ENCODE data around the gene MAP3K5. TPM values are rescaled to one million over a fixed set of nuclear protein-coding genes. Genes with fewer than 3 reads are reported as not detected.
"Not testable (repeated sequence)": the region's sequence is repeated elsewhere in the genome, so short reads cannot be mapped to it uniquely, and the experiment has no call there.

MAP3K5 gene
- total RNA-seq, 1 donor from 2014 or later, result 31.2 TPM

DNA sequence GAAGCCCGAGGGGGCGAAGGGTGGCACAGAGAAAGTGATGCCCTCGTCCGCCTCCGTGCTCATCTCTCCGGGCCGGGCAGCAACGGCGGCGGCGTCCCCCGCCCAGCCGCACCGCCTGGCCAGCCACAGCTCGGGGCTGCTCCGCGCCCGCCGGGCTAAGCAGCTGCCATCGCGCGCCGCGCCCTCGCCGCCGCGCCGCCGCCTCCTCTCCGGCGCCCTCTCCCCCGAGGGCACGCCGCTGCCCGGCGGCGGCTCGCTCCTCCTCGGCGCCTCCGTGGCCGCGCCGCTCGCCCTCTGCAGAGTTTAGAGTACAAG is 225 bp downstream of the MAP3K5 start:
- DNase-seq (ENCODE audit: extremely low spot score in 2 of 2), result no peak
- intact Hi-C loops (cut with DNase I), result loop anchor here (2.0 to 10.0 kb wide), 2 partner anchors 147 to 207 kb away; no protein-coding TSS in a partner anchor
- Histone ChIP-seq H3K9me3 (no peaks in the 10 kb centered on the region), H3K4me3 (peak overlapping the region; percentile 91 to 96), H3K27ac (peak overlapping the region; percentile 94), H3K27me3 (no peaks in the 10 kb centered on the region), H3K4me1 (peaks cover 53% of the 10 kb centered on the region), H3K36me3 (no peaks in the 10 kb centered on the region)
- TF ChIP-seq POLR2AphosphoS5 (IDR thresholded peaks at IDR 0.05; ENCODE audit: insufficient read depth in 1 of 2, low read depth in 1 of 2) (no peak), POLR2A (IDR thresholded peaks at IDR 0.05) (peak in 1 of 2 donors; percentile 20)
- TF ChIP-seq, protein P1, sequence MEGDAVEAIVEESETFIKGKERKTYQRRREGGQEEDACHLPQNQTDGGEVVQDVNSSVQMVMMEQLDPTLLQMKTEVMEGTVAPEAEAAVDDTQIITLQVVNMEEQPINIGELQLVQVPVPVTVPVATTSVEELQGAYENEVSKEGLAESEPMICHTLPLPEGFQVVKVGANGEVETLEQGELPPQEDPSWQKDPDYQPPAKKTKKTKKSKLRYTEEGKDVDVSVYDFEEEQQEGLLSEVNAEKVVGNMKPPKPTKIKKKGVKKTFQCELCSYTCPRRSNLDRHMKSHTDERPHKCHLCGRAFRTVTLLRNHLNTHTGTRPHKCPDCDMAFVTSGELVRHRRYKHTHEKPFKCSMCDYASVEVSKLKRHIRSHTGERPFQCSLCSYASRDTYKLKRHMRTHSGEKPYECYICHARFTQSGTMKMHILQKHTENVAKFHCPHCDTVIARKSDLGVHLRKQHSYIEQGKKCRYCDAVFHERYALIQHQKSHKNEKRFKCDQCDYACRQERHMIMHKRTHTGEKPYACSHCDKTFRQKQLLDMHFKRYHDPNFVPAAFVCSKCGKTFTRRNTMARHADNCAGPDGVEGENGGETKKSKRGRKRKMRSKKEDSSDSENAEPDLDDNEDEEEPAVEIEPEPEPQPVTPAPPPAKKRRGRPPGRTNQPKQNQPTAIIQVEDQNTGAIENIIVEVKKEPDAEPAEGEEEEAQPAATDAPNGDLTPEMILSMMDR (IDR thresholded peaks at IDR 0.05), result no peak

DNA sequence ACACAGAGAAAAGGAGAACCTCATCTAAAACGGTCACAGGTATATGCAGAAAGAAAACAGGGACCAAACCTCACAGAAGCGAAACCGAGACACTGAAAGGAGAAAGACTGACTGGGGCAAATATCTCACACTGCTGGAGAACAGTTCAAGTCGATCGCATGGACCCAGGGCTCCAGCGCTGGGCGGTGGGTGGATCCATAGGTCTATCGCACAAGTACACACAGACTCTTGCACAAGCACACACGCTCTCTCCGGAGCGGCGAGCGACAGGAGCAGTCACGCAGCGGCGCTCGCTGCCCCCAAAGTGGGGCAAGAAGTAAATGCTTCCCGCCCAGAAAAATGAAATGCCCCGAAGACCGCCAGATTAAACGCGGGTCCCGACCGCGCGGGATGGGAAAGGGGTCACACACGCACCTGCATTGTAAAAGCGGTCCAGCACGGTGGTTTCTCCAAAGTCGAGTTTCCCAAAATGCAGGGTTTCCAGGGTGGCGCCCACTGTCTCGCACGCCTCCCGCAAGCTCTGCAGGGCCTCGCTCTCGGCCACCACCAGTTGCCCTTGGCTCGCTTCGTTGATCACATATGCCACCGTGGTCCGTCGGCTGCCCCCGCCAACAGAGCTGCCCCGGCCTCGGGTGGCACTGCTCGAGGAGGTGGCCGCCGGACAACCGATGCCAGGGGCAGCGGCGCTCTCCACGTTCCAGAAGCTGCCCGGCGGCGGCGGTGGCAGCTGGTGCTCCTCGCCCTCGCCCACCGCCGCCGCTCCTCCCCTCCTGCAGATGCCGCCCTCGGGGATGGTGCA is 782 bp downstream of the MAP3K5 start:
- Histone ChIP-seq H3K27me3 (no peaks in the 10 kb centered on the region), H3K27ac (peak overlapping the region; percentile 94), H3K9me3 (no peaks in the 10 kb centered on the region), H3K4me1 (peaks cover 59% of the 10 kb centered on the region), H3K36me3 (no peaks in the 10 kb centered on the region), H3K4me3 (peak overlapping the region; percentile 91 to 96)
- no peak for DNase-seq (ENCODE audit: extremely low spot score in 2 of 2)
- TF ChIP-seq POLR2AphosphoS5 (IDR thresholded peaks at IDR 0.05; ENCODE audit: insufficient read depth in 1 of 2, low read depth in 1 of 2) (peak; percentile 45 to 75), POLR2A (IDR thresholded peaks at IDR 0.05) (no peak)
- intact Hi-C loops (cut with DNase I), result loop anchor here (2.0 to 10.0 kb wide), 2 partner anchors 147 to 207 kb away; no protein-coding TSS in a partner anchor

DNA sequence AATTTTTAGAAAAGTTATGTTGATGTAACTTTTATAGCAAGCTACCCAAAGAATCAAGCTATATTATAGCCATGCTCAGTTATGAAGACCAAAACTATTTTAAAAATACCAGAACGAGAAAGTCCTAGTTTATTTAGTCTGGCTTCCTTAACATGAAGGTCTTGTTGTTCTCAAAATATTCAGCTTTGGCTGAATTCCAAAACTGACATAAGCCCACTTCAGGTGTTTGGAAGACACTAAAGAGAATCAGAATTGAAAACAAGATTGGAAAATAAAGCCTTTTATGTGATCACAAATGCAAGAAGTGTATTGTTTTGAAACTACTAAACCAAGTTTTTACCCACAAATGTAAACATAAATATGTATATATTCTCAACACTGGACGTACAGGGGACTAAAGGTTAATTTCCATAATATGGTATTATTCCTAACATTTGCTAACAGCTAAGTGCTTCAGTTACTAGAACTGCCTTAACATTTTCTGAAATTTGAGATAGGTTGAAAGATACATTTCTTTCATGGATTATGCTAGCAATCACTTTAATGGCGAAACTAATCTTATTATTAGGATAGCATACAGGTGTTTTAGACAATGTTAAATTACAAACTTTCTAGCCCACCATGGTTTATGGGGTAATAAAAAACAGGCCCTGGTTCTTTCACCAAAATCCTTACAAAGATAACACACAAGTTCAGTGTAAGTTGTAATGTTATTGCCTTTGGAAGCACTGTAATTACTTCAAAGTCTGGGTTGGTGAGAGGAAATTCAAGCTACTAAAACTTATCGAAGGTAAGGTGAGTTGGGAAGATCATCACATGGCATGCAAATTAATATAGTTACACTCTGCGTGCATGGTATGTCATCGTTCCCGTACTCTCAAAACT is 1.6 kb downstream of the MAP3K5 start:
- Histone ChIP-seq H3K9me3 (no peaks in the 10 kb centered on the region), H3K4me1 (peaks cover 62% of the 10 kb centered on the region), H3K4me3 (peak overlapping the region; percentile 91 to 96), H3K27ac (peak overlapping the region; percentile 94), H3K36me3 (no peaks in the 10 kb centered on the region), H3K27me3 (no peaks in the 10 kb centered on the region)
- intact Hi-C loops (cut with DNase I), result loop anchor here (10.0 kb wide), 1 partner anchor 206 kb away; no protein-coding TSS in a partner anchor
- DNase-seq (ENCODE audit: extremely low spot score in 2 of 2), result no peak
- TF ChIP-seq POLR2A (IDR thresholded peaks at IDR 0.05), result no peak
- no peak for TF ChIP-seq POLR2AphosphoS5 (IDR thresholded peaks at IDR 0.05; ENCODE audit: insufficient read depth in 1 of 2, low read depth in 1 of 2)
- TF ChIP-seq, protein P1 (IDR thresholded peaks at IDR 0.05), result no peak

DNA sequence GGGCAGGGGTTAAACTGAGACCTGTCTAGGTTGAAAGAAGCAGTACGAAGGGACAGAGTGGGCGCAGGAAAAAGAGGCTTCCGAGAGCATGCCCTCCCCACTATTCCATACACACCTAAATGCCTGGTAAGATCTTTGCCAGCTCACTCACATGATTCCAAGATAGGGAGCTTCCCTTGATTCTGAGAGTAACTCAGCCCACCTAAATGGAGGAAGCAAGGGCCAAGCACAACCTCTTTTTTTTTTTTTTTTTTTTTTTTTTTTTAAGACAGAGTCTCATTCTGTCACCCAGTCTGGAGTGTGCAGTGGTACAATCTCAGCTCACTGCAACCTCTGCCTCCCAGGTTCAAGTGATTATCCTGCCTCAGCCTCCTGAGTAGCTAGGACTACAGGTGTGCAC is 2.8 kb downstream of the MAP3K5 start:
- H3K27ac ChIP-seq; intact Hi-C loops (cut with DNase I); H3K27me3 ChIP-seq; H3K9me3 ChIP-seq; H3K36me3 ChIP-seq; DNase-seq (ENCODE audit: extremely low spot score in 2 of 2): not testable (repeated sequence)
- Histone ChIP-seq H3K4me3 (peak overlapping the region; percentile 14 to 96), H3K4me1 (peaks cover 62% of the 10 kb centered on the region)

DNA sequence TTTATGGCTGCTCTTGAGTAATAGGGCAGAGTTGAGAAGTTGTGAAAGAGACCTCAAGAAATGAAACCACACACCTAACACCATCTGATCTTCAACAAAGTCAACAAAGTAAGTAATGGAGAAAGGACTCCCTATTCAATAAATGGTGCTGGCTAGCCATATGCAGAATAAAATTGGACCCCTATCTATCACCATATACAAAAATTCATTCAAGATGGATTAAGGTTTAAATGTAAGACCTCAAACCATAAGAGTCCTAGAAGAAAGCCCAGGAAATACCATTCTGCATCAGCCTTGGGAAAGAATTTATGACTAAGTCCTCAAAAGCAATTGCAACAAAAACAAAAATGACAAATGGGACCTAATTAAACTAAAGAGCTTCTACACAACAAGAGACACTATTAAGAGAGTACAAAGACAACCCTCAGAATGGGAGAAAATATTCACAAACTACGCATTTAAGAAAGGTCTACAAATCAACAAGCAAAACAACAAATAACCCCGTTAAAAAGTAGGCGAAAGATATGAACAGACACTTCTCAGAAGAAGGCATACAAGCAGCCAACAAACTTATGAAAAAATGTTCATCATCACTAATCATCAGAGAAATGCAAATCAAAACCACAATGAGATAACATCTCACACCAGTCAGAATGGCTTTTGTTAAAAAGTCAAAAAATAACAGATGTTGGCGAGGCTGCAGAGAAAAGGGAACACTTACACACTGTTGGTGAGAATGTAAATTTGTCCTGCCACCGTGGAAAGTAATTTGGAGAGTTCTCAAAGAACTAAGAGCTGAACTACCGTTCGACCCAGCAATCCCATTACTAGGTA is 4.0 kb downstream of the MAP3K5 start:
- H3K4me1 ChIP-seq, result peaks cover 66% of the 10 kb centered on the region
- DNase-seq (ENCODE audit: extremely low spot score in 2 of 2), result no peak
- H3K36me3 ChIP-seq, result no peaks in the 10 kb centered on the region
- intact Hi-C loops (cut with DNase I), result no loop called here
- TF ChIP-seq POLR2AphosphoS5 (IDR thresholded peaks at IDR 0.05; ENCODE audit: insufficient read depth in 1 of 2, low read depth in 1 of 2) (peak in 1 of 2 donors; percentile 51), POLR2A (IDR thresholded peaks at IDR 0.05) (no peak)
- H3K9me3 ChIP-seq, result no peaks in the 10 kb centered on the region
- H3K27ac ChIP-seq, result peak overlapping the region; percentile 49
- H3K4me3 ChIP-seq, result no peak overlapping the region
- H3K27me3 ChIP-seq, result no peaks in the 10 kb centered on the region

DNA sequence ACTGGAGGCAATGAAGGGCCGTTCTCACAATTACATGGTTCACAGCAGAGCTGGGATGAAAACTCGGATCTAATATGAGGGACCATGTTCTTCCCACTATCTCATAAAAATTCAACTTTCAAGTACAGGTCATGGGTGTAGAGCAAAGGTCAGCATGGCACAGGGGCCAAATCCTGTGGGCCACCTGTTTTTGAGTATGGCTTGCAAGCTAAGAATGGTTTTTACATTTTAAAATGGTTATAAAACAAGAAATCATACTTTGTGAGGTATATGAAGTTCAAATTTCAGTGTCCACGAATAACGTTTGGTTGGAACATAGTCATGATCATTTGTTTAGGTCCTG is 4.6 kb downstream of the MAP3K5 start:
- Histone ChIP-seq H3K27me3 (no peaks in the 10 kb centered on the region), H3K36me3 (no peaks in the 10 kb centered on the region), H3K4me3 (no peak overlapping the region), H3K4me1 (peaks cover 69% of the 10 kb centered on the region), H3K9me3 (no peaks in the 10 kb centered on the region), H3K27ac (peak overlapping the region; percentile 49)
- TF ChIP-seq, protein P1 (IDR thresholded peaks at IDR 0.05), result no peak
- intact Hi-C loops (cut with DNase I), result no loop called here
- DNase-seq (ENCODE audit: extremely low spot score in 2 of 2), result no peak

Data from vagina (tissue), 2 donors.